Measurements from ENCODE around the gene FRYL.

DNA sequence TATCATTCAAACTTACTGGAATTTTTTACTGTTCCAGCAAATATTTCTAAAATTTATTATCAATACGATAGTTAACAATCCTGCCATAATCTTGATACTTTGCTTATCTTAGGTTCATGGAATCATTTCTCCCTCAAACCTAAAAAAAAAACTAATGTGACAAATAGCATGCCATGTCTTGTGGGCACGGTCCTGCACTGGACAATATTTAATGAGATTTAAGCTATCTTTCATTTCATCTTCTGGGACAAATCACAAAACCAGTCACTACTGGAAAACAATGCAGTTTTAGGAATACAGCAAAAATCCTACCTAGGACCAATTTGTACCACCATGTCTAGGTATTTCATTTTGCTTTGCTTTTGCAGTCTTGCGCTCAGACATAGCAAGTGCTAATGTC is 93.7 kb downstream of the FRYL start:
- TF ChIP-seq, protein P1, sequence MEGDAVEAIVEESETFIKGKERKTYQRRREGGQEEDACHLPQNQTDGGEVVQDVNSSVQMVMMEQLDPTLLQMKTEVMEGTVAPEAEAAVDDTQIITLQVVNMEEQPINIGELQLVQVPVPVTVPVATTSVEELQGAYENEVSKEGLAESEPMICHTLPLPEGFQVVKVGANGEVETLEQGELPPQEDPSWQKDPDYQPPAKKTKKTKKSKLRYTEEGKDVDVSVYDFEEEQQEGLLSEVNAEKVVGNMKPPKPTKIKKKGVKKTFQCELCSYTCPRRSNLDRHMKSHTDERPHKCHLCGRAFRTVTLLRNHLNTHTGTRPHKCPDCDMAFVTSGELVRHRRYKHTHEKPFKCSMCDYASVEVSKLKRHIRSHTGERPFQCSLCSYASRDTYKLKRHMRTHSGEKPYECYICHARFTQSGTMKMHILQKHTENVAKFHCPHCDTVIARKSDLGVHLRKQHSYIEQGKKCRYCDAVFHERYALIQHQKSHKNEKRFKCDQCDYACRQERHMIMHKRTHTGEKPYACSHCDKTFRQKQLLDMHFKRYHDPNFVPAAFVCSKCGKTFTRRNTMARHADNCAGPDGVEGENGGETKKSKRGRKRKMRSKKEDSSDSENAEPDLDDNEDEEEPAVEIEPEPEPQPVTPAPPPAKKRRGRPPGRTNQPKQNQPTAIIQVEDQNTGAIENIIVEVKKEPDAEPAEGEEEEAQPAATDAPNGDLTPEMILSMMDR (conservative IDR thresholded peaks at IDR 0.05) = no peak
- TF ChIP-seq ZFX (IDR thresholded peaks at IDR 0.05) = no peak
